H1 (cell line): ENCODE measurements around the gene CSTF2T. TPM values are rescaled to one million over a fixed set of nuclear protein-coding genes. Genes with fewer than 3 reads are reported as not detected.

ENCODE experiments used
- CTCF ChIA-PET: fragments of 300-600 bp; sonication (Branson Sonifier 250); formaldehyde crosslinking; loops from one replicate; lab custom pipeline; 2021; ENCODE audit not compliant: partially characterized antibody; lab: Charles Lee
- POLR2A ChIA-PET: fragments of 300-600 bp; sonication (Branson Sonifier 250); formaldehyde crosslinking; loops from one replicate; lab custom pipeline; 2021; ENCODE audit warnings: inconsistent platforms; ENCODE audit not compliant: partially characterized antibody; lab: Charles Lee
- DNase-seq, 2 experiments: peaks; one replicate each; pipeline versions ENCODE4 v3.0.0 to v3.0.0-alpha.2; 2010 to 2022; ENCODE audit warnings: low spot score in 2 of 2, low read depth in 1 of 2, mixed read lengths in 1 of 2
- FAIRE-seq: peaks from 2 replicates; lab custom pipeline; 2011; peaks lifted over from hg19 to GRCh38; lab: Jason Lieb, UNC
- H2AFZ ChIP-seq: 2 replicates; pipeline ENCODE4 v1.8.1; 2012; ENCODE audit warnings: low read length, inconsistent platforms
- H2AK5ac ChIP-seq: 2 replicates; pipeline ENCODE4 v1.6.1; 2013; ENCODE audit warnings: low read depth, low read length
- H2BK120ac ChIP-seq: replicated peaks from 2 replicates; pipeline ENCODE3; 2013; ENCODE audit warnings: low read depth, low read length, inconsistent platforms
- H2BK12ac ChIP-seq: 2 replicates; pipeline ENCODE4 v1.6.1; 2013; ENCODE audit warnings: low read depth, low read length
- H2BK15ac ChIP-seq: 2 replicates; pipeline ENCODE4 v1.6.1; 2013; ENCODE audit warnings: low read length
- H2BK20ac ChIP-seq: 2 replicates; pipeline ENCODE4 v1.6.1; 2013; ENCODE audit warnings: low read length
- H2BK5ac ChIP-seq: 2 replicates; pipeline ENCODE4 v1.6.1; 2013; ENCODE audit warnings: low read depth, low read length
- H3K14ac ChIP-seq: 2 replicates; pipeline ENCODE4 v1.6.1; 2013; ENCODE audit warnings: inconsistent platforms; ENCODE audit not compliant: insufficient read length
- H3K18ac ChIP-seq: 2 replicates; pipeline ENCODE4 v1.6.1; 2013; ENCODE audit warnings: low read length; ENCODE audit errors: extremely low read depth
- H3K23ac ChIP-seq: 2 replicates; pipeline ENCODE4 v1.6.1; 2013; ENCODE audit warnings: inconsistent platforms; ENCODE audit not compliant: insufficient read length
- H3K23me2 ChIP-seq: 2 replicates; pipeline ENCODE4 v1.6.1; 2013; ENCODE audit warnings: low read depth, low read length
- H3K27ac ChIP-seq: 2 replicates; pipeline ENCODE4 v1.6.1; 2011; ENCODE audit warnings: low read depth, low read length, inconsistent platforms
- H3K27me3 ChIP-seq, 4 experiments: replicated peaks in 1 of 4; 1 replicate in 1 of 4; 2 replicates in 3 of 4; pipeline versions ENCODE4 v1.6.1 to v1.8.1; 2011 to 2013; ENCODE audit warnings: low read length in 3 of 4, mild to moderate bottlenecking in 3 of 4, inconsistent platforms in 2 of 4, mixed read lengths in 2 of 4, moderate library complexity in 1 of 4; ENCODE audit not compliant: control insufficient read depth in 3 of 4, insufficient read depth in 3 of 4; ENCODE audit errors: extremely low read depth in 1 of 4
- H3K36me3 ChIP-seq, 4 experiments: 2 replicates each; pipeline versions ENCODE4 v1.6.1 to v1.8.1; 2011 to 2013; ENCODE audit warnings: mild to moderate bottlenecking in 4 of 4, low read length in 3 of 4, moderate library complexity in 2 of 4, control low read depth in 1 of 4, inconsistent platforms in 1 of 4; ENCODE audit not compliant: insufficient read depth in 4 of 4, control insufficient read depth in 2 of 4
- H3K4ac ChIP-seq: replicated peaks from 2 replicates; pipeline ENCODE3; 2013; ENCODE audit warnings: low read length, low read depth, mixed read lengths, inconsistent platforms; ENCODE audit not compliant: insufficient read length
- H3K4me1 ChIP-seq, 4 experiments: replicated peaks in 1 of 4; 1 replicate in 1 of 4; 2 replicates in 3 of 4; pipeline versions ENCODE4 v1.6.1 to v1.8.1; 2011 to 2013; ENCODE audit warnings: low read length in 3 of 4, inconsistent platforms in 2 of 4, mixed read lengths in 1 of 4; ENCODE audit not compliant: insufficient read depth in 4 of 4, control insufficient read depth in 3 of 4
- H3K4me2 ChIP-seq, 2 experiments: 2 replicates each; pipeline versions ENCODE4 v1.6.1 to v1.8.1; 2011 to 2013; ENCODE audit warnings: low read depth in 2 of 2, low read length in 2 of 2, control low read depth in 1 of 2, inconsistent platforms in 1 of 2, mild to moderate bottlenecking in 1 of 2; ENCODE audit not compliant: insufficient read depth in 1 of 2
- H3K4me3 ChIP-seq, 4 experiments: fragments of 200-600, 300-600 bp in 1 of 4; sonication (generic), shearing (Covaris generic), sonication (Bioruptor Twin) in 1 of 4; 2 replicates each; pipeline versions ENCODE4 v1.5.1 to v1.8.1; 2011 to 2016; ENCODE audit warnings: low read length in 4 of 4, low read depth in 3 of 4, control low read depth in 2 of 4, inconsistent platforms in 2 of 4, mild to moderate bottlenecking in 2 of 4, mixed read lengths in 1 of 4, moderate library complexity in 1 of 4; ENCODE audit not compliant: insufficient read depth in 2 of 4; ENCODE audit errors: extremely low read depth in 1 of 4
- H3K56ac ChIP-seq: replicated peaks from 2 replicates; pipeline ENCODE3; 2013; ENCODE audit warnings: low read depth, mild to moderate bottlenecking, mixed read lengths, low read length, inconsistent platforms; ENCODE audit not compliant: insufficient read length
- H3K79me1 ChIP-seq: 2 replicates; pipeline ENCODE4 v1.6.1; 2013; ENCODE audit warnings: low read depth, low read length, control low read depth
- H3K79me2 ChIP-seq, 2 experiments: 2 replicates each; pipeline versions ENCODE4 v1.6.1 to v1.8.1; 2012 to 2013; ENCODE audit warnings: low read length in 2 of 2, mild to moderate bottlenecking in 2 of 2, inconsistent platforms in 1 of 2; ENCODE audit not compliant: insufficient read depth in 2 of 2, control insufficient read depth in 1 of 2
- H3K9ac ChIP-seq, 4 experiments: replicated peaks in 1 of 4; 1 replicate in 1 of 4; 2 replicates in 3 of 4; pipeline versions ENCODE4 v1.6.1 to v1.8.1; 2011 to 2013; ENCODE audit warnings: low read depth in 3 of 4, low read length in 3 of 4, control low read depth in 2 of 4, mild to moderate bottlenecking in 2 of 4, moderate library complexity in 2 of 4, inconsistent platforms in 1 of 4; ENCODE audit errors: extremely low read depth in 1 of 4
- H3K9me3 ChIP-seq, 2 experiments: 2 replicates each; pipeline versions ENCODE4 v1.6.1 to v1.8.1; 2012 to 2013; ENCODE audit warnings: mild to moderate bottlenecking in 2 of 2, moderate library complexity in 2 of 2, control low read depth in 1 of 2, inconsistent platforms in 1 of 2, low read depth in 1 of 2, low read length in 1 of 2, mixed read lengths in 1 of 2; ENCODE audit not compliant: insufficient read depth in 2 of 2
- H4K20me1 ChIP-seq, 2 experiments: replicated peaks in 1 of 2; 2 replicates each; pipeline versions ENCODE3 to v1.8.1; 2011 to 2013; ENCODE audit warnings: inconsistent platforms in 2 of 2, low read length in 2 of 2, mild to moderate bottlenecking in 1 of 2; ENCODE audit not compliant: insufficient read depth in 2 of 2, control insufficient read depth in 1 of 2
- H4K5ac ChIP-seq: 2 replicates; pipeline ENCODE4 v1.6.1; 2013; ENCODE audit warnings: low read length, low read depth, mixed read lengths, inconsistent platforms; ENCODE audit not compliant: insufficient read length
- H4K8ac ChIP-seq: 2 replicates; pipeline ENCODE4 v1.8.0; 2013; ENCODE audit warnings: mild to moderate bottlenecking, moderate library complexity, low read length, inconsistent platforms; ENCODE audit not compliant: insufficient read depth; ENCODE audit errors: extremely low read depth
- H4K91ac ChIP-seq: replicated peaks from 2 replicates; pipeline ENCODE3; 2013; ENCODE audit warnings: low read length, mixed read lengths, inconsistent platforms; ENCODE audit not compliant: insufficient read length
- ASH2L ChIP-seq: fragments of 200-600, 300-600 bp; sonication (generic); IDR thresholded peaks from one replicate; pipeline ENCODE4 v1.7.1; 2017; ENCODE audit warnings: low read length
- CEBPB ChIP-seq: IDR thresholded peaks from 2 replicates; pipeline ENCODE4 v1.6.1; 2012; ENCODE audit warnings: low read depth, low read length
- CHD2 ChIP-seq: IDR thresholded peaks from 2 replicates; pipeline ENCODE4 v1.6.1; 2012; ENCODE audit warnings: low read length, improper control_type of control experiment
- CTBP2 ChIP-seq: IDR thresholded peaks from 2 replicates; pipeline ENCODE4 v1.7.0; 2011; ENCODE audit warnings: borderline replicate concordance, mild to moderate bottlenecking, moderate library complexity, mixed read lengths, low read length; ENCODE audit not compliant: insufficient read depth, insufficient read length
- E2F6 ChIP-seq: IDR thresholded peaks from 2 replicates; pipeline ENCODE4 v1.6.1; 2012; ENCODE audit warnings: inconsistent platforms
- EGR1 ChIP-seq: IDR thresholded peaks from 2 replicates; pipeline ENCODE4 v1.6.1; 2011; ENCODE audit warnings: low read depth, low read length, borderline replicate concordance
- FOSL1 ChIP-seq: IDR thresholded peaks from 2 replicates; pipeline ENCODE4 v1.6.1; 2011; ENCODE audit warnings: mild to moderate bottlenecking, low read depth, low read length, moderate library complexity; ENCODE audit not compliant: insufficient read depth
- HDAC6 ChIP-seq: IDR thresholded peaks from one replicate; pipeline ENCODE4 v1.7.1; 2012; ENCODE audit warnings: low read depth, mild to moderate bottlenecking, inconsistent platforms, low read length, moderate library complexity
- KDM4A ChIP-seq: IDR thresholded peaks from one replicate; pipeline ENCODE4 v1.7.1; 2012; ENCODE audit warnings: low read depth, mild to moderate bottlenecking, moderate library complexity, low read length, inconsistent platforms; ENCODE audit not compliant: severe bottlenecking
- KDM5A ChIP-seq: fragments of 200-600 bp; IDR thresholded peaks from 2 replicates; pipeline ENCODE4 v1.7.1; 2012; ENCODE audit warnings: mild to moderate bottlenecking, low read length, inconsistent platforms, mixed read lengths
- RBBP5 ChIP-seq: IDR thresholded peaks from 2 replicates; pipeline ENCODE4 v1.7.1; 2012; ENCODE audit warnings: low read depth, mild to moderate bottlenecking, inconsistent platforms, low read length, moderate library complexity, borderline replicate concordance
- RXRA ChIP-seq: IDR thresholded peaks from 2 replicates; pipeline ENCODE4 v1.6.1; 2011; ENCODE audit warnings: low read depth, mild to moderate bottlenecking, low read length, moderate library complexity; ENCODE audit not compliant: insufficient read depth
- SIRT6 ChIP-seq: IDR thresholded peaks from one replicate; pipeline ENCODE4 v1.7.1; 2012; ENCODE audit warnings: low read length, inconsistent platforms
- SIX5 ChIP-seq: IDR thresholded peaks from 2 replicates; pipeline ENCODE4 v1.6.1; 2011; ENCODE audit warnings: mild to moderate bottlenecking, low read depth, low read length
- TCF12 ChIP-seq: IDR thresholded peaks from 2 replicates; pipeline ENCODE4 v1.6.1; 2011; ENCODE audit warnings: low read depth, mild to moderate bottlenecking, low read length
- WGBS, 2 experiments: shearing (Covaris generic) in 1 of 2; methylation state at CpG; one replicate each; pipeline versions ENCODE4 v1.1.6 to v1.1.7; 2013 to 2015; ENCODE audit warnings: low lambda C conversion rate in 2 of 2, mixed read lengths in 2 of 2, inconsistent platforms in 1 of 2, low coverage in 1 of 2, missing lambda C conversion rate in 1 of 2; ENCODE audit not compliant: insufficient replicate concordance in 2 of 2, insufficient coverage in 1 of 2, insufficient read length in 1 of 2; ENCODE audit errors: extremely low coverage in 1 of 2, missing lambda C conversion rate in 1 of 2; 5-methylcytosine and 5-hydroxymethylcytosine counted together
- polyA plus RNA-seq, 7 experiments: library from polyadenylated mRNA; depleted of rRNA in 3 of 7; stranded (reverse) in 5 of 7; unstranded in 2 of 7; fragments of >200 nt in 5 of 7; fragments of 200-250 nt in 2 of 7; gene quantifications; 1 replicate in 5 of 7; 2 replicates in 1 of 7; 4 replicates in 1 of 7; pipeline versions ENCODE4 v1.2.1 to v1.2.3, GENCODE V29; 2011 to 2013; ENCODE audit warnings: missing spikeins in 2 of 7, mixed read lengths in 2 of 7
- total RNA-seq: library from RNA; stranded (reverse); fragmentation: NEBNext Ultra II Directional; extraction: Animal tissue kit (Norgen Biotek cat#: 25700); gene quantifications from 2 replicates; pipeline ENCODE4 v1.2.1, GENCODE V29; 2021

CSTF2T gene
- total and polyA plus RNA-seq, 2 of the 8 experiments (the other 6 are each of a cell fraction or from before 2014, with no cell fraction given) = 9.4 to 32.4 TPM

DNA sequence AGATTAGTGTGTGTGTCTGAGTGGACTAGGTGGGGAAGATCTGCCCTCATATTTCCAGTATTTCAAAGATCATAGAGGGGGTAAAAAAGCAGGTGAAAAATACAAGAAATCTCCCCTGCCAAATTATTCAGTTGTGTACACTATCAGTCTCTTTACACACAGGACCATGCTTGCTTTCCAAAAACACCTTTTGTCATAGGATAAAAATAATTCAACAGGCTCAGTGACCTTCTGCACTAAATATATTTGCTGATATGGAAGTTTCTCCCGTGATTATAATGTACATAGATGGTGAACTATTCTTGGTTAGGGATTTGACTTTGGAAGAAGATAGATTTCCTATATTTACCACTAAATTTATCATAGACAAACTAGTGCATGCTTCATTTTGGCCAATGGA is 24.6 kb upstream of the CSTF2T start:
- H3K36me3 ChIP-seq = no peaks in the 10 kb centered on the region
- WGBS, 2 experiments = 94% methylated on average over 1 of the region's 1 CpG; no CpG with 5 or more reads in 1 of the 2 experiments
- H4K91ac ChIP-seq = no peak overlapping the region
- H3K9ac ChIP-seq = no peak overlapping the region
- ChIA-PET POLR2A (no interaction called here), CTCF (no interaction called here)
- H2BK5ac ChIP-seq = no peak overlapping the region
- H3K27ac ChIP-seq = no peak overlapping the region
- H2BK15ac ChIP-seq = no peak overlapping the region
- H3K4ac ChIP-seq = no peak overlapping the region
- H2BK12ac ChIP-seq = no peak overlapping the region
- no peaks in the 10 kb centered on the region for H3K79me1 ChIP-seq
- no peak overlapping the region for H3K4me3 ChIP-seq
- FAIRE-seq (no peak), DNase-seq (no peak)
- no peak overlapping the region for H3K23ac ChIP-seq
- H3K4me1 ChIP-seq = 0 out of 7 replicates have a peak, but pooled peaks cover 0 to under 1% (median 0%) of the 10 kb centered on the region in 4 experiments
- no peaks in the 10 kb centered on the region; the same call in 1 of the 2 replicates for H3K23me2 ChIP-seq
- H3K56ac ChIP-seq = no peak overlapping the region
- no peaks in the 10 kb centered on the region for H3K27me3 ChIP-seq
- no peak overlapping the region for H4K8ac ChIP-seq
- H3K18ac ChIP-seq = no peak overlapping the region
- no peak overlapping the region for H2BK120ac ChIP-seq
- no peaks in the 10 kb centered on the region for H3K9me3 ChIP-seq
- H3K79me2 ChIP-seq = no peaks in the 10 kb centered on the region
- no peaks in the 10 kb centered on the region for H4K20me1 ChIP-seq
- no peak overlapping the region for H3K4me2 ChIP-seq
- H2BK20ac ChIP-seq = no peak overlapping the region
- no peak overlapping the region for H2AFZ ChIP-seq
- H3K14ac ChIP-seq = no peak overlapping the region
- no peak overlapping the region for H2AK5ac ChIP-seq
- no peak overlapping the region for H4K5ac ChIP-seq
- no peak for TF ChIP-seq KDM4A
- no peak for TF ChIP-seq SIRT6
- no peak for TF ChIP-seq ASH2L
- no peak for TF ChIP-seq RBBP5
- no peak for TF ChIP-seq EGR1
- no peak for TF ChIP-seq HDAC6
- TF ChIP-seq SIX5 = no peak
- no peak for TF ChIP-seq KDM5A
- TF ChIP-seq RXRA = no peak
- TF ChIP-seq CEBPB = no peak
- no peak for TF ChIP-seq E2F6
- TF ChIP-seq TCF12 = no peak
- no peak for TF ChIP-seq FOSL1
- TF ChIP-seq CTBP2 = no peak
- no peak for TF ChIP-seq CHD2
